H9 (cell line): ENCODE data around the gene NAGA. TPM values are rescaled to one million over a fixed set of nuclear protein-coding genes. Genes with fewer than 3 reads are reported as not detected.
A peak's percentile ranks its signal among the peaks of the same experiment; 100 is the strongest.

Source experiments
- DNase-seq: peaks from one replicate; pipeline ENCODE4 v3.0.0-alpha.2; 2017
- H2AFZ ChIP-seq: one replicate; pipeline ENCODE4 v1.6.1; 2013; ENCODE audit warnings: mild to moderate bottlenecking, low read length, control low read depth, moderate library complexity
- H2AK5ac ChIP-seq: 2 replicates; pipeline ENCODE4 v1.6.1; 2013; ENCODE audit warnings: low read length, control low read depth, mixed read lengths; ENCODE audit not compliant: insufficient read length
- H2BK120ac ChIP-seq: one replicate; pipeline ENCODE4 v1.6.1; 2013; ENCODE audit warnings: low read depth, mild to moderate bottlenecking, low read length, control low read depth, inconsistent platforms; ENCODE audit not compliant: poor library complexity, severe bottlenecking
- H2BK12ac ChIP-seq: 2 replicates; pipeline ENCODE4 v1.6.1; 2013; ENCODE audit warnings: low read length, control low read depth, mixed read lengths, low read depth; ENCODE audit not compliant: insufficient read length
- H2BK15ac ChIP-seq: 2 replicates; pipeline ENCODE4 v1.6.1; 2013; ENCODE audit warnings: low read depth, low read length, control low read depth
- H2BK20ac ChIP-seq: one replicate; pipeline ENCODE4 v1.6.1; 2013; ENCODE audit warnings: low read depth, mild to moderate bottlenecking, low read length, control low read depth, inconsistent platforms; ENCODE audit not compliant: poor library complexity, severe bottlenecking
- H2BK5ac ChIP-seq: 2 replicates; pipeline ENCODE4 v1.6.1; 2013; ENCODE audit warnings: low read length, control low read depth, mixed read lengths; ENCODE audit not compliant: insufficient read length
- H3K14ac ChIP-seq: 2 replicates; pipeline ENCODE4 v1.6.1; 2013; ENCODE audit warnings: low read length, control low read depth; ENCODE audit not compliant: insufficient read depth
- H3K18ac ChIP-seq: 2 replicates; pipeline ENCODE4 v1.6.1; 2013; ENCODE audit warnings: low read depth, mild to moderate bottlenecking, mixed read lengths, low read length, control low read depth; ENCODE audit not compliant: insufficient read length
- H3K23ac ChIP-seq: 2 replicates; pipeline ENCODE4 v1.6.1; 2013; ENCODE audit warnings: low read length, control low read depth, mixed read lengths, low read depth; ENCODE audit not compliant: insufficient read length
- H3K23me2 ChIP-seq: 2 replicates; pipeline ENCODE4 v1.6.1; 2013; ENCODE audit warnings: low read depth, mild to moderate bottlenecking, mixed read lengths, low read length, control low read depth; ENCODE audit not compliant: insufficient read length, poor library complexity, severe bottlenecking
- H3K27ac ChIP-seq: 2 replicates; pipeline ENCODE4 v1.5.1; 2013; ENCODE audit warnings: low read length, control low read depth, mixed read lengths, low read depth; ENCODE audit not compliant: insufficient read length
- H3K27me3 ChIP-seq: 2 replicates; pipeline ENCODE4 v1.6.1; 2013; ENCODE audit warnings: low read length, control low read depth, inconsistent platforms; ENCODE audit not compliant: insufficient read depth
- H3K4ac ChIP-seq: 2 replicates; pipeline ENCODE4 v1.6.1; 2013; ENCODE audit warnings: low read depth, mild to moderate bottlenecking, control low read depth, inconsistent platforms, low read length, moderate library complexity
- H3K4me1 ChIP-seq: 2 replicates; pipeline ENCODE4 v1.6.1; 2013; ENCODE audit warnings: low read length, control low read depth, inconsistent platforms; ENCODE audit not compliant: insufficient read depth
- H3K4me2 ChIP-seq: 2 replicates; pipeline ENCODE4 v1.6.1; 2013; ENCODE audit warnings: low read length, control low read depth, mixed read lengths; ENCODE audit not compliant: insufficient read length, insufficient read depth
- H3K56ac ChIP-seq: 2 replicates; pipeline ENCODE4 v1.6.1; 2013; ENCODE audit warnings: low read depth, mild to moderate bottlenecking, mixed read lengths, low read length, control low read depth; ENCODE audit not compliant: insufficient read length
- H3K79me1 ChIP-seq: 2 replicates; pipeline ENCODE4 v1.6.1; 2013; ENCODE audit warnings: low read depth, mild to moderate bottlenecking, moderate library complexity, low read length, control low read depth, inconsistent platforms; ENCODE audit not compliant: insufficient read depth, poor library complexity, severe bottlenecking
- H3K79me2 ChIP-seq: 2 replicates; pipeline ENCODE4 v1.6.1; 2013; ENCODE audit warnings: low read length, control low read depth, inconsistent platforms; ENCODE audit not compliant: insufficient read depth
- H3K9ac ChIP-seq: 2 replicates; pipeline ENCODE4 v1.6.1; 2013; ENCODE audit warnings: low read length, control low read depth, mixed read lengths; ENCODE audit not compliant: insufficient read length; ENCODE audit errors: extremely low read depth
- H3K9me3 ChIP-seq: one replicate; pipeline ENCODE4 v1.6.1; 2013; ENCODE audit warnings: low read depth, low read length, inconsistent platforms; ENCODE audit not compliant: control insufficient read depth
- H3T11ph ChIP-seq: one replicate; pipeline ENCODE4 v1.6.1; 2013; ENCODE audit warnings: mild to moderate bottlenecking, low read length, control low read depth, inconsistent platforms
- H4K20me1 ChIP-seq: one replicate; pipeline ENCODE4 v1.6.1; 2013; ENCODE audit not compliant: control insufficient read depth, insufficient read length, insufficient read depth
- H4K5ac ChIP-seq: 2 replicates; pipeline ENCODE4 v1.6.1; 2013; ENCODE audit warnings: low read depth, mild to moderate bottlenecking, mixed read lengths, low read length, control low read depth; ENCODE audit not compliant: insufficient read length
- H4K8ac ChIP-seq: replicated peaks from 2 replicates; pipeline ENCODE4 v1.6.1; 2013; ENCODE audit warnings: low read length, control low read depth, mixed read lengths, low read depth; ENCODE audit not compliant: insufficient read length
- H4K91ac ChIP-seq: 2 replicates; pipeline ENCODE4 v1.6.1; 2013; ENCODE audit warnings: low read depth, mild to moderate bottlenecking, moderate library complexity, mixed read lengths, low read length, control low read depth; ENCODE audit not compliant: insufficient read length
- H3K27ac Mint-ChIP-seq, 3 experiments: 2 replicates in 2 of 3; 3 replicates in 1 of 3; pipeline ENCODE4 v1.8.0; 2020 to 2021; ENCODE audit warnings: mixed read lengths in 3 of 3, mild to moderate bottlenecking in 1 of 3, moderate library complexity in 1 of 3
- H3K27me3 Mint-ChIP-seq: 2 replicates; pipeline ENCODE4 v1.8.0; 2021; ENCODE audit warnings: low read depth, mild to moderate bottlenecking, moderate library complexity, mixed read lengths
- H3K36me3 Mint-ChIP-seq, 3 experiments: 2 replicates in 2 of 3; 3 replicates in 1 of 3; pipeline ENCODE4 v1.8.0; 2020 to 2021; ENCODE audit warnings: low read depth in 3 of 3, mixed read lengths in 3 of 3; ENCODE audit not compliant: insufficient read depth in 1 of 3
- H3K4me1 Mint-ChIP-seq, 2 experiments: 2 replicates each; pipeline ENCODE4 v1.8.0; 2020; ENCODE audit warnings: mixed read lengths in 2 of 2
- H3K4me3 Mint-ChIP-seq, 2 experiments: 2 replicates in 1 of 2; 3 replicates in 1 of 2; pipeline ENCODE4 v1.8.0; 2020 to 2021; ENCODE audit warnings: mild to moderate bottlenecking in 2 of 2, mixed read lengths in 2 of 2, moderate library complexity in 1 of 2
- H3K9me3 Mint-ChIP-seq, 2 experiments: 2 replicates in 1 of 2; 3 replicates in 1 of 2; pipeline ENCODE4 v1.8.0; 2020; ENCODE audit warnings: mild to moderate bottlenecking in 2 of 2, mixed read lengths in 2 of 2, moderate library complexity in 1 of 2
- CTCF ChIP-seq: fragments of 200-600 bp; sonication (generic); conservative IDR thresholded peaks from 3 replicates; pipeline ENCODE4 v1.8.0; 2021; ENCODE audit warnings: antibody characterized with exemption, mild to moderate bottlenecking
- WGBS: extraction: QIAGEN DNeasy Blood & Tissue Kit; methylation state at CpG from one replicate; pipeline ENCODE4 v1.1.7; 2013; ENCODE audit warnings: missing lambda C conversion rate, low lambda C conversion rate, mixed read lengths; ENCODE audit not compliant: insufficient read length; ENCODE audit errors: extremely low coverage; 5-methylcytosine and 5-hydroxymethylcytosine counted together
- total RNA-seq: library from RNA; stranded (reverse); gene quantifications from 2 replicates; pipeline ENCODE4 v1.2.1, GENCODE V29; 2021

Gene NAGA
- total RNA-seq, 1 experiment from 2014 or later, result 16.1 TPM

- Histone ChIP-seq H3K79me1 (no peaks in the 10 kb centered on the region), H2BK120ac (no peak overlapping the region), H3K56ac (no peak overlapping the region), H3K18ac (no peak overlapping the region), H3K23me2 (peaks cover 8% of the 10 kb centered on the region), H4K8ac (no peak overlapping the region), H4K20me1 (no peaks in the 10 kb centered on the region), H2BK20ac (no peak overlapping the region), H2AK5ac (no peak overlapping the region), H4K91ac (no peak overlapping the region), H3K4ac (no peak overlapping the region), H3K27me3 (no peaks in the 10 kb centered on the region), H4K5ac (no peak overlapping the region), H3K4me1 (peaks cover 10% of the 10 kb centered on the region; the same call in 1 of the 2 replicates), H3K79me2 (no peaks in the 10 kb centered on the region), H3T11ph (no peak overlapping the region), H3K9ac (no peak overlapping the region), H3K27ac (no peak overlapping the region), H3K14ac (no peak overlapping the region), H2BK15ac (no peak overlapping the region), H2BK12ac (no peak overlapping the region), H2BK5ac (no peak overlapping the region), H2AFZ (no peak overlapping the region), H3K4me2 (no peak overlapping the region), H3K9me3 (no peaks in the 10 kb centered on the region), H3K23ac (no peak overlapping the region)
- no CpG with 5 or more reads among the region's 7 CpGs for WGBS
- no peaks in the 10 kb centered on the region; the same call in none of the 2 replicates for H3K27me3 Mint-ChIP-seq
- no peaks in the 10 kb centered on the region; a peak in 2 of 5 replicates for H3K9me3 Mint-ChIP-seq
- H3K4me3 Mint-ChIP-seq, result no peak overlapping the region; a peak in 1 of 5 replicates
- no peak for DNase-seq
- TF ChIP-seq CTCF, result no peak
- H3K4me1 Mint-ChIP-seq, result peaks cover 23 to 27% of the 10 kb centered on the region in 2 experiments
- H3K36me3 Mint-ChIP-seq, result peaks cover 23 to 49% (median 39%) of the 10 kb centered on the region in 3 experiments
- peak overlapping the region in 2 of 3 experiments; percentile 48 to 69; a peak in 2 of 7 replicates for H3K27ac Mint-ChIP-seq
These were observed 4.4 kb downstream of the NAGA start for GRCh38 chr22:42066126-42066761.
